Measurements from ENCODE around the gene ACKR3.
A peak's percentile ranks its signal among the peaks of the same experiment; 100 is the strongest.

The ACKR3 gene

GRCh38 chr2:236558993-236559978, 10.3 kb upstream of the ACKR3 start:
- H3K4me3 ChIP-seq (ENCODE audit: low read depth, low read length): no peak overlapping the region
- no peak for TF ChIP-seq CTCF (IDR thresholded peaks at IDR 0.05; ENCODE audit: borderline replicate concordance, insufficient read depth, low read depth, low read length)

- no peak for TF ChIP-seq CTCF (IDR thresholded peaks at IDR 0.05; ENCODE audit: borderline replicate concordance, insufficient read depth, low read depth, low read length)
- H3K4me3 ChIP-seq (ENCODE audit: low read depth, low read length): no peak overlapping the region
Observed at GRCh38 chr2:236561874-236562273, 7.8 kb upstream of the ACKR3 start.

GRCh38 chr2:236562434-236562833, 7.2 kb upstream of the ACKR3 start:
- 0 out of 2 replicates have a peak, but pooled peaks have one; percentile 3 for TF ChIP-seq CTCF (IDR thresholded peaks at IDR 0.05; ENCODE audit: borderline replicate concordance, insufficient read depth, low read depth, low read length)
- no peak overlapping the region for H3K4me3 ChIP-seq (ENCODE audit: low read depth, low read length)

GRCh38 chr2:236563953-236564352, 5.7 kb upstream of the ACKR3 start:
- no peak overlapping the region for H3K4me3 ChIP-seq (ENCODE audit: low read depth, low read length)
- no peak for TF ChIP-seq CTCF (IDR thresholded peaks at IDR 0.05; ENCODE audit: borderline replicate concordance, insufficient read depth, low read depth, low read length)

GRCh38 chr2:236565212-236565611, 4.4 kb upstream of the ACKR3 start:
- H3K4me3 ChIP-seq (ENCODE audit: low read depth, low read length): no peak overlapping the region
- no peak for TF ChIP-seq CTCF (IDR thresholded peaks at IDR 0.05; ENCODE audit: borderline replicate concordance, insufficient read depth, low read depth, low read length)

GRCh38 chr2:236565879-236566402, 3.7 kb upstream of the ACKR3 start:
- no peak for TF ChIP-seq CTCF (IDR thresholded peaks at IDR 0.05; ENCODE audit: borderline replicate concordance, insufficient read depth, low read depth, low read length)

GRCh38 chr2:236566596-236566995, 3.0 kb upstream of the ACKR3 start:
- no peak overlapping the region for H3K4me3 ChIP-seq (ENCODE audit: low read depth, low read length)
- TF ChIP-seq CTCF (IDR thresholded peaks at IDR 0.05; ENCODE audit: borderline replicate concordance, insufficient read depth, low read depth, low read length): no peak

More at GRCh38 chr2:236565879-236566402, 3.7 kb upstream of the ACKR3 start:
- no peak overlapping the region for H3K4me3 ChIP-seq (ENCODE audit: low read depth, low read length)
